DOHH2 (cell line): ENCODE results near the gene DDR1.

Experiments used
- H3F3A ChIP-seq: fragments of 200-600 bp; sonication (generic), shearing (Covaris generic); 2 replicates; pipeline ENCODE4 v1.6.0; 2016; ENCODE audit warnings: antibody characterized with exemption, mild to moderate bottlenecking; ENCODE audit not compliant: control insufficient read depth, insufficient read depth
- H3K27ac ChIP-seq: fragments of 200-600 bp; sonication (generic); 2 replicates; pipeline ENCODE4 v1.5.1; 2014; ENCODE audit warnings: low read depth, mild to moderate bottlenecking, low read length, moderate library complexity
- H3K27me3 ChIP-seq: fragments of 200-600 bp; sonication (generic); 2 replicates; pipeline ENCODE4 v1.6.1; 2014; ENCODE audit warnings: mild to moderate bottlenecking, low read length, mixed read lengths; ENCODE audit not compliant: control insufficient read depth
- H3K36me3 ChIP-seq: fragments of 200-600 bp; sonication (generic); 2 replicates; pipeline ENCODE4 v1.6.1; 2014; ENCODE audit warnings: mild to moderate bottlenecking, low read length, moderate library complexity, mixed read lengths; ENCODE audit not compliant: control insufficient read depth
- H3K4me1 ChIP-seq: fragments of 200-600 bp; sonication (generic); 2 replicates; pipeline ENCODE4 v1.6.1; 2014; ENCODE audit warnings: mild to moderate bottlenecking, low read length, mixed read lengths; ENCODE audit not compliant: control insufficient read depth
- H3K4me2 ChIP-seq: fragments of 200-600 bp; sonication (generic); 2 replicates; pipeline ENCODE4 v1.6.0; 2014; ENCODE audit warnings: mild to moderate bottlenecking, low read length, moderate library complexity
- H3K4me3 ChIP-seq: fragments of 200-600 bp; sonication (generic); 2 replicates; pipeline ENCODE4 v1.5.1; 2014; ENCODE audit warnings: mild to moderate bottlenecking, low read length, mixed read lengths
- H3K79me2 ChIP-seq: fragments of 200-600 bp; sonication (generic); 2 replicates; pipeline ENCODE4 v1.6.1; 2014; ENCODE audit warnings: mild to moderate bottlenecking, low read length, mixed read lengths; ENCODE audit not compliant: control insufficient read depth
- H3K9me2 ChIP-seq: fragments of 200-600 bp; sonication (generic); replicated peaks from 2 replicates; pipeline ENCODE4 v1.6.1; 2014; ENCODE audit warnings: mild to moderate bottlenecking, low read length, mixed read lengths; ENCODE audit not compliant: control insufficient read depth
- H3K9me3 ChIP-seq: fragments of 200-600 bp; sonication (generic); 2 replicates; pipeline ENCODE4 v1.6.1; 2014; ENCODE audit warnings: antibody characterized with exemption, low read length, mixed read lengths; ENCODE audit not compliant: control insufficient read depth, insufficient read depth
- H4K20me1 ChIP-seq: fragments of 200-600 bp; sonication (generic); 2 replicates; pipeline ENCODE4 v1.6.0; 2014; ENCODE audit warnings: low read depth, mild to moderate bottlenecking, antibody characterized with exemption, low read length, moderate library complexity; ENCODE audit not compliant: control insufficient read depth, insufficient read depth
- CTCF ChIP-seq: fragments of 200-600 bp; sonication (generic); IDR thresholded peaks from one replicate; pipeline ENCODE4 v1.5.1; 2014; ENCODE audit warnings: antibody characterized with exemption, mild to moderate bottlenecking, low read depth, low read length; ENCODE audit not compliant: poor library complexity, severe bottlenecking
- EZH2phosphoT487 ChIP-seq: fragments of 200-600 bp; sonication (generic); IDR thresholded peaks from 2 replicates; pipeline ENCODE4 v1.6.1; 2017; ENCODE audit warnings: borderline replicate concordance, mild to moderate bottlenecking, antibody characterized with exemption, low read length, moderate library complexity, mixed read lengths

Gene DDR1

GRCh38 chr6:30840935-30841643 is 43.2 kb upstream of the DDR1 start:
- Histone ChIP-seq H3K4me3 (no peak overlapping the region), H3K27me3 (peaks cover 7% of the 10 kb centered on the region), H3F3A (peaks cover 5% of the 10 kb centered on the region; the same call in 1 of the 2 replicates), H3K27ac (no peak overlapping the region), H3K4me1 (peaks cover 20% of the 10 kb centered on the region), H3K79me2 (no peaks in the 10 kb centered on the region), H3K36me3 (no peaks in the 10 kb centered on the region), H4K20me1 (no peaks in the 10 kb centered on the region), H3K9me3 (no peaks in the 10 kb centered on the region), H3K4me2 (no peak overlapping the region), H3K9me2 (no peaks in the 10 kb centered on the region)
- TF ChIP-seq EZH2phosphoT487 (no peak), CTCF (no peak)

- H3K27ac ChIP-seq = no peak overlapping the region
- H3K4me3 ChIP-seq = no peak overlapping the region
- H3F3A ChIP-seq = peaks cover 5% of the 10 kb centered on the region; the same call in 1 of the 2 replicates
- H3K4me1 ChIP-seq = peaks cover 20% of the 10 kb centered on the region
- no peaks in the 10 kb centered on the region for H3K9me2 ChIP-seq
- no peaks in the 10 kb centered on the region for H3K9me3 ChIP-seq
- no peaks in the 10 kb centered on the region for H4K20me1 ChIP-seq
- H3K4me2 ChIP-seq = no peak overlapping the region
- no peaks in the 10 kb centered on the region for H3K36me3 ChIP-seq
- H3K79me2 ChIP-seq = no peaks in the 10 kb centered on the region
- TF ChIP-seq CTCF (no peak), EZH2phosphoT487 (no peak)
- H3K27me3 ChIP-seq = peaks cover 7% of the 10 kb centered on the region
Measured at GRCh38 chr6:30841644-30842504, 42.4 kb upstream of the DDR1 start.

GRCh38 chr6:30842754-30843610 is 41.3 kb upstream of the DDR1 start:
- no peaks in the 10 kb centered on the region for H3K36me3 ChIP-seq
- peaks cover 3% of the 10 kb centered on the region; the same call in 1 of the 2 replicates for H3F3A ChIP-seq
- no peaks in the 10 kb centered on the region for H3K9me3 ChIP-seq
- H4K20me1 ChIP-seq = no peaks in the 10 kb centered on the region
- peaks cover 10% of the 10 kb centered on the region for H3K4me1 ChIP-seq
- no peak overlapping the region for H3K4me2 ChIP-seq
- peaks cover 7% of the 10 kb centered on the region for H3K27me3 ChIP-seq
- no peaks in the 10 kb centered on the region for H3K79me2 ChIP-seq
- H3K4me3 ChIP-seq = no peak overlapping the region
- no peaks in the 10 kb centered on the region for H3K9me2 ChIP-seq
- H3K27ac ChIP-seq = no peak overlapping the region
- TF ChIP-seq CTCF (no peak), EZH2phosphoT487 (no peak)
